Neuronal stem cell (in vitro differentiated cells): Measurements from ENCODE around the gene HGS.

Experiments
- DNase-seq: peaks from one replicate; pipeline ENCODE4 v3.0.0-alpha.2; 2013; ENCODE audit warnings: low spot score
- H2AFZ ChIP-seq: one replicate; pipeline ENCODE4 v1.6.1; 2013; ENCODE audit warnings: mild to moderate bottlenecking, low read length, inconsistent platforms
- H2AK5ac ChIP-seq: 2 replicates; pipeline ENCODE4 v1.6.1; 2013; ENCODE audit warnings: low read depth, mild to moderate bottlenecking, inconsistent platforms, low read length, moderate library complexity, mixed read lengths
- H2BK120ac ChIP-seq: 2 replicates; pipeline ENCODE4 v1.6.1; 2013; ENCODE audit warnings: low read depth, mild to moderate bottlenecking, inconsistent platforms, low read length, moderate library complexity, mixed read lengths
- H2BK12ac ChIP-seq: one replicate; pipeline ENCODE4 v1.6.1; 2013; ENCODE audit warnings: low read length, inconsistent platforms
- H2BK15ac ChIP-seq: 2 replicates; pipeline ENCODE4 v1.6.1; 2013; ENCODE audit warnings: mild to moderate bottlenecking, low read length, inconsistent platforms, mixed read lengths
- H2BK5ac ChIP-seq: one replicate; pipeline ENCODE4 v1.6.1; 2013; ENCODE audit warnings: inconsistent platforms, mild to moderate bottlenecking, low read length, moderate library complexity
- H3K14ac ChIP-seq: one replicate; pipeline ENCODE4 v1.6.1; 2013; ENCODE audit warnings: low read length, inconsistent platforms
- H3K18ac ChIP-seq: 2 replicates; pipeline ENCODE4 v1.6.1; 2013; ENCODE audit warnings: low read length, inconsistent platforms
- H3K23ac ChIP-seq: 2 replicates; pipeline ENCODE4 v1.6.1; 2013; ENCODE audit warnings: low read depth, mild to moderate bottlenecking, mixed read lengths, low read length, inconsistent platforms; ENCODE audit not compliant: poor library complexity
- H3K27ac ChIP-seq: replicated peaks from 3 replicates; pipeline ENCODE4 v1.5.1; 2013; ENCODE audit warnings: low read length, inconsistent platforms
- H3K27me3 ChIP-seq, 3 experiments: 2 replicates each; pipeline ENCODE4 v1.6.1; 2013; ENCODE audit warnings: low read length in 3 of 3, mild to moderate bottlenecking in 2 of 3, inconsistent platforms in 1 of 3, low read depth in 1 of 3, mixed read lengths in 1 of 3, moderate library complexity in 1 of 3; ENCODE audit not compliant: control insufficient read depth in 3 of 3, insufficient read depth in 3 of 3
- H3K36me3 ChIP-seq, 2 donors: replicated peaks in 1 of 2; 2 replicates each; pipeline ENCODE4 v1.6.1; 2013; ENCODE audit warnings: low read length in 2 of 2; ENCODE audit not compliant: control insufficient read depth in 2 of 2, insufficient read depth in 2 of 2
- H3K4ac ChIP-seq: 2 replicates; pipeline ENCODE4 v1.6.1; 2013; ENCODE audit warnings: inconsistent platforms, mild to moderate bottlenecking, low read length, moderate library complexity
- H3K4me1 ChIP-seq, 2 donors: 1 replicate in 1 of 2; 2 replicates in 1 of 2; pipeline ENCODE4 v1.6.1; 2013; ENCODE audit warnings: low read length in 2 of 2, low read depth in 1 of 2; ENCODE audit not compliant: control insufficient read depth in 2 of 2, insufficient read depth in 1 of 2
- H3K4me2 ChIP-seq: one replicate; pipeline ENCODE4 v1.6.1; 2013; ENCODE audit warnings: mild to moderate bottlenecking, low read length, inconsistent platforms; ENCODE audit not compliant: insufficient read depth, poor library complexity, severe bottlenecking
- H3K4me3 ChIP-seq, 2 donors: 2 replicates each; pipeline ENCODE4 v1.5.1; 2013; ENCODE audit warnings: low read length in 2 of 2, mild to moderate bottlenecking in 2 of 2, inconsistent platforms in 1 of 2, moderate library complexity in 1 of 2
- H3K79me1 ChIP-seq: one replicate; pipeline ENCODE4 v1.6.1; 2013; ENCODE audit warnings: low read depth, mild to moderate bottlenecking, inconsistent platforms, low read length, moderate library complexity
- H3K9ac ChIP-seq: one replicate; pipeline ENCODE4 v1.6.1; 2013; ENCODE audit warnings: mild to moderate bottlenecking, low read depth, low read length, inconsistent platforms; ENCODE audit not compliant: poor library complexity
- H3K9me3 ChIP-seq, 2 donors: replicated peaks in 1 of 2; 2 replicates each; pipeline versions ENCODE3 to v1.6.1; 2013; ENCODE audit warnings: low read length in 2 of 2, mild to moderate bottlenecking in 2 of 2, inconsistent platforms in 1 of 2, low read depth in 1 of 2, mixed read lengths in 1 of 2, moderate library complexity in 1 of 2; ENCODE audit not compliant: control insufficient read depth in 2 of 2, insufficient read depth in 1 of 2
- H4K8ac ChIP-seq: one replicate; pipeline ENCODE4 v1.6.1; 2013; ENCODE audit warnings: low read depth, mild to moderate bottlenecking, inconsistent platforms, low read length, moderate library complexity
- H4K91ac ChIP-seq: one replicate; pipeline ENCODE4 v1.6.1; 2013; ENCODE audit warnings: low read length, low read depth, mild to moderate bottlenecking, inconsistent platforms; ENCODE audit not compliant: poor library complexity
- WGBS, 2 donors: extraction: QIAGEN DNeasy Blood & Tissue Kit; methylation state at CpG; one replicate each; pipeline ENCODE4 v1.1.7; 2013; ENCODE audit warnings: missing lambda C conversion rate in 2 of 2, mixed read lengths in 1 of 2; ENCODE audit not compliant: insufficient read length in 2 of 2, insufficient replicate concordance in 1 of 2; ENCODE audit errors: extremely low coverage in 2 of 2; 5-methylcytosine and 5-hydroxymethylcytosine counted together
- small RNA-seq: library from polyadenylated mRNA; stranded (forward); fragments of <200 nt; extraction: miRNeasy Mini kit (QIAGEN cat#:217004); gene quantifications from one replicate; pipeline ENCODE3, GENCODE V24; 2013; ENCODE audit not compliant: insufficient read depth

Gene HGS

DNA sequence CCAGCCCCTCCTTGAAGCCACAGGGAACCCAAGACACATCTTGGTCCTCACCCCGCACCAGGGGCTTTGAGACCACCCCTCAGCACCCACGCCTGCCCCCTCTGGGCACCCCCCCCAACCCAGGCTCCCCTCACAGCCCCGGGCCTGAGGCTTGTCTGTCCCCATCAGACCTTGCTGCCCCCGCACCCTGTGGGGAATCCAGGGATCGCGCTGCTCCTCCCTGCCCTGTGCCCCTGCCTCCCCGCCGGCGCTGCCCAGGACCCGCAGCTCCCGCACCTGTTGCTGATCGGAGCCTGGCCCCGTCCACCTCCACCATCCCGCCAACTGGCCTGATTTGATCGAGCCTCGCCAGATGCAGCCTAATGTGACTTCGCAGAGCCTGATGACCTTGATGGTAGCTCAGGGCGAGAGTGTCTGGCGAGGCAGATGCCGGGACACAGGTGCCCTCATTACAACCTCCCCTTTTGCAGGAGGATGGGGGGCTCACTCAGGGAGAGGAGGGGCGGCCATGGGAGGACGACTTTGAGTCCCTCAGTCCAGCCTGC lies 57.3 kb downstream of the HGS start:
- no peaks in the 10 kb centered on the region for H3K79me1 ChIP-seq
- peak overlapping the region; percentile 70 for H3K9ac ChIP-seq
- H3K4ac ChIP-seq: no peak overlapping the region
- peak overlapping the region; percentile 17 for H3K18ac ChIP-seq
- no peaks in the 10 kb centered on the region for H3K36me3 ChIP-seq
- no peak overlapping the region for H2AK5ac ChIP-seq
- no peak overlapping the region for H2BK12ac ChIP-seq
- no peaks in the 10 kb centered on the region for H3K4me1 ChIP-seq
- H3K23ac ChIP-seq: peak overlapping the region; percentile 95
- no peak overlapping the region for H2BK120ac ChIP-seq
- H3K27me3 ChIP-seq: peaks cover 0 to 22% (median 0%) of the 10 kb centered on the region in 3 experiments
- H3K14ac ChIP-seq: peak overlapping the region; percentile 38
- no peak for DNase-seq
- WGBS, 2 donors: no CpG with 5 or more reads among the region's 22 CpGs
- H2BK15ac ChIP-seq: peak overlapping the region; percentile 49
- no peak overlapping the region for H3K4me2 ChIP-seq
- H3K27ac ChIP-seq: no peak overlapping the region
- H4K91ac ChIP-seq: peak overlapping the region; percentile 53
- no peak overlapping the region for H4K8ac ChIP-seq
- no peak overlapping the region for H3K4me3 ChIP-seq
- no peak overlapping the region for H2AFZ ChIP-seq
- no peak overlapping the region for H2BK5ac ChIP-seq
- peaks cover 0 to 2% of the 10 kb centered on the region in 2 donors for H3K9me3 ChIP-seq

DNA sequence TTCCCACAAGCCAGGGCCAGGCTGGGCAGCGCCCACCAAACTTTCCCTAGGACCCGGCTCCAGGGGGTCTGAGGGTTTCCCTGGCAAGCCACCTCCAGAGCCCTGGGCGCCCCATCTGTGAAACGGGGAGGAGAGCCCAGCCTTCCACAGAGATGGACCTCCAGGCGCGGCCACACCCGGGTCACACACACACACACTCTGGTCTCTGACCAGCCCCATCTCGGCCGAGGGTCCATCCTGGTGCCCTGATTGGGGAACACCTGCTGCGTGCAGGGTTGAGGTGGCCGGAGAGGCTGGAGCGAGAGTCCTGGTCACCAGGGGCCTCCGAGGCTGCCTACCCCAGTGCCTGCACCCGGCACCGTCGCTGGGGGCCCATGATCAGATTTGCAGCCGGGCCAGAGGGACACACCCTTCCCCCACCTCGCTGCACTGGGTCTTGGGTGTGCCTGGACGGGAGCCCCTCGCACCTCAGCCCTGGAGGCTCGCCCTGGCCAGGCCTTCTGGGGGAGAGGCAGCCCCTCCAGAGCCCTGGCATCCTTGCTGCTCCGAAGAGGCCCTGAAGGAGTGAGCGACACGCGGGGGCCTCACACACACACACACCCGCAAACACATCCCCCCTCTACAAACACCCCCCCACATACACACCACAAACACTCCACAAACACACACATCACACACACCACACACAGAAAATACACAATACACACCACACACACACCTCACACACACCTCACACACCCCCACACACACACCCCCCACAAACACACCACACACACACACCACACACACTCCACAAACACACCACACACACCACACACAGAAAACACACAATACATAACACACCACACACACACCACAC lies 58.0 kb downstream of the HGS start:
- Histone ChIP-seq H4K8ac (no peak overlapping the region), H3K4me3 (peak overlapping the region in 1 of 2 donors; percentile 70), H3K27me3 (peaks cover 0 to 19% (median 0%) of the 10 kb centered on the region in 3 experiments), H3K36me3 (no peaks in the 10 kb centered on the region), H3K4me1 (no peaks in the 10 kb centered on the region), H3K4me2 (no peak overlapping the region), H2AK5ac (no peak overlapping the region), H2AFZ (no peak overlapping the region), H3K79me1 (no peaks in the 10 kb centered on the region), H3K9ac (peak overlapping the region; percentile 70), H4K91ac (no peak overlapping the region), H2BK12ac (peak overlapping the region; percentile 84), H3K9me3 (peaks cover 0 to 2% of the 10 kb centered on the region in 2 donors), H3K14ac (peak overlapping the region; percentile 38), H2BK15ac (peak overlapping the region; percentile 49), H2BK5ac (no peak overlapping the region), H3K23ac (peak overlapping the region; percentile 95), H3K4ac (no peak overlapping the region), H3K27ac (no peak overlapping the region), H3K18ac (no peak overlapping the region), H2BK120ac (no peak overlapping the region)
- no peak for DNase-seq
- no CpG with 5 or more reads among the region's 26 CpGs for WGBS, 2 donors

Small RNA genes lying within 50 kb of the gene (small RNA-seq; reads per million reads assigned to genes)
- 2.8 reads per million for gene MIR6786
